Colonic mucosa (tissue), 4 donors: ENCODE measurements around the gene CEP89. TPM values are rescaled to one million over a fixed set of nuclear protein-coding genes. Genes with fewer than 3 reads are reported as not detected.

Source experiments
- DNase-seq: peaks from one replicate; pipeline ENCODE4 v3.0.0-alpha.2; 2020
- H3K27ac ChIP-seq: fragments of 200-600 bp; one replicate; pipeline ENCODE4 v1.8.0; 2021
- H3K27me3 ChIP-seq: fragments of 200-600 bp; one replicate; pipeline ENCODE4 v1.8.0; 2021
- H3K36me3 ChIP-seq: fragments of 200-600 bp; one replicate; pipeline ENCODE4 v1.8.0; 2021
- H3K4me1 ChIP-seq: fragments of 200-600 bp; one replicate; pipeline ENCODE4 v1.8.0; 2021; ENCODE audit warnings: mild to moderate bottlenecking
- H3K4me3 ChIP-seq: fragments of 200-600 bp; one replicate; pipeline ENCODE4 v1.8.0; 2021
- H3K9ac ChIP-seq, 2 donors: one replicate each; pipeline ENCODE4 v1.7.0; 2013; ENCODE audit warnings: control low read depth in 2 of 2, low read depth in 2 of 2, low read length in 2 of 2
- H3K9me3 ChIP-seq: fragments of 200-600 bp; one replicate; pipeline ENCODE4 v1.8.0; 2021
- CTCF ChIP-seq: fragments of 200-600 bp; IDR thresholded peaks from one replicate; pipeline ENCODE4 v1.8.0; 2022; ENCODE audit warnings: antibody characterized with exemption, mild to moderate bottlenecking
- intact Hi-C: fragments of 100-400 bp; cut with DNase I; formaldehyde crosslinking; loops from one replicate; pipeline ENCODE4 v1.14.1; 2022
- total RNA-seq, 2 donors: library from RNA; stranded (reverse); fragmentation: NEBNext Ultra II Directional in 1 of 2; extraction: Animal tissue kit (Norgen Biotek cat#: 25700) in 1 of 2; gene quantifications; one replicate each; pipeline ENCODE4 v1.2.1, GENCODE V29; 2021
- donor health status: healthy.
- donor health status: DM: no; HTN: no; CAD: no.
- donor health status: DM: no; HTN: no; CAD: no.

CEP89 gene
- total RNA-seq, 2 donors from 2014 or later: 15.3 to 16.6 TPM

- H3K9ac ChIP-seq: no peak overlapping the region
- no peaks in the 10 kb centered on the region for H3K4me1 ChIP-seq
- H3K27ac ChIP-seq: no peak overlapping the region
- no peak overlapping the region for H3K4me3 ChIP-seq
- DNase-seq: no peak
- H3K27me3 ChIP-seq: no peaks in the 10 kb centered on the region
- H3K9me3 ChIP-seq: no peaks in the 10 kb centered on the region
- no peaks in the 10 kb centered on the region for H3K36me3 ChIP-seq
- intact Hi-C loops: no loop called here
- TF ChIP-seq CTCF: no peak
Measured at GRCh38 chr19:32864318-32865007, 107.3 kb downstream of the CEP89 start.

GRCh38 chr19:32863841-32864240 is 107.9 kb downstream of the CEP89 start:
- H3K36me3 ChIP-seq: no peaks in the 10 kb centered on the region

GRCh38 chr19:32863301-32863700 is 108.5 kb downstream of the CEP89 start:
- H3K36me3 ChIP-seq: no peaks in the 10 kb centered on the region
- TF ChIP-seq CTCF: no peak

More at GRCh38 chr19:32863841-32864240, 107.9 kb downstream of the CEP89 start:
- intact Hi-C loops: no loop called here
- no peak for DNase-seq
- no peak overlapping the region for H3K4me3 ChIP-seq
- TF ChIP-seq CTCF: no peak
- H3K27me3 ChIP-seq: no peaks in the 10 kb centered on the region
- no peaks in the 10 kb centered on the region for H3K9me3 ChIP-seq
- H3K4me1 ChIP-seq: no peaks in the 10 kb centered on the region
- no peak overlapping the region for H3K9ac ChIP-seq
- H3K27ac ChIP-seq: no peak overlapping the region

GRCh38 chr19:32862741-32863140 is 109.0 kb downstream of the CEP89 start:
- Histone ChIP-seq H3K9ac (no peak overlapping the region), H3K27me3 (no peaks in the 10 kb centered on the region), H3K4me1 (no peaks in the 10 kb centered on the region), H3K36me3 (no peaks in the 10 kb centered on the region), H3K9me3 (no peaks in the 10 kb centered on the region), H3K4me3 (no peak overlapping the region), H3K27ac (no peak overlapping the region)
- TF ChIP-seq CTCF: no peak
- intact Hi-C loops: no loop called here
- DNase-seq: no peak

More at GRCh38 chr19:32863301-32863700, 108.5 kb downstream of the CEP89 start:
- Histone ChIP-seq H3K27ac (no peak overlapping the region), H3K9ac (no peak overlapping the region), H3K27me3 (no peaks in the 10 kb centered on the region), H3K9me3 (no peaks in the 10 kb centered on the region), H3K4me3 (no peak overlapping the region), H3K4me1 (no peaks in the 10 kb centered on the region)
- intact Hi-C loops: no loop called here
- DNase-seq: no peak

GRCh38 chr19:32862173-32862572 is 109.6 kb downstream of the CEP89 start:
- DNase-seq: no peak
- no peaks in the 10 kb centered on the region for H3K4me1 ChIP-seq
- H3K4me3 ChIP-seq: no peak overlapping the region
- TF ChIP-seq CTCF: no peak
- no peak overlapping the region for H3K27ac ChIP-seq
- no peaks in the 10 kb centered on the region for H3K9me3 ChIP-seq
- no peaks in the 10 kb centered on the region for H3K27me3 ChIP-seq
- no peak overlapping the region for H3K9ac ChIP-seq
- H3K36me3 ChIP-seq: no peaks in the 10 kb centered on the region
- intact Hi-C loops: no loop called here
